Suprapubic skin (tissue), 4 donors: Measurements from ENCODE around the gene RABGAP1.

Experiments
- CTCF ChIP-seq, 2 donors: fragments of 200-600 bp in 1 of 2; fragments of 450-650 bp in 1 of 2; sonication (generic) in 1 of 2; IDR thresholded peaks; one replicate each; pipeline ENCODE4 v1.5.1; 2016 to 2019; ENCODE audit warnings: antibody characterized with exemption in 2 of 2, mild to moderate bottlenecking in 1 of 2, moderate library complexity in 1 of 2
- EP300 ChIP-seq: sonication (generic); formaldehyde crosslinking; IDR thresholded peaks from one replicate; pipeline ENCODE4 v1.6.1; 2017; ENCODE audit warnings: antibody characterized with exemption
- POLR2A ChIP-seq, 2 donors: fragments of 450-650 bp; IDR thresholded peaks; one replicate each; pipeline ENCODE4 v1.6.1; 2017; ENCODE audit warnings: antibody characterized with exemption in 2 of 2, mild to moderate bottlenecking in 2 of 2, moderate library complexity in 2 of 2
- POLR2AphosphoS5 ChIP-seq, 3 donors: sonication (generic); formaldehyde crosslinking; IDR thresholded peaks; one replicate each; pipeline ENCODE4 v1.6.1; 2017; ENCODE audit warnings: antibody characterized with exemption in 3 of 3

- no peak for TF ChIP-seq CTCF (IDR thresholded peaks at IDR 0.05)
- no peak for TF ChIP-seq POLR2A (IDR thresholded peaks at IDR 0.05)
- TF ChIP-seq POLR2AphosphoS5 (IDR thresholded peaks at IDR 0.05) = no peak
- TF ChIP-seq EP300 = no peak
Measured at GRCh38 chr9:122954253-122954691, 13.5 kb downstream of the RABGAP1 start.
